ENCODE results near the gene DYRK4. TPM values are rescaled to one million over a fixed set of nuclear protein-coding genes. Genes with fewer than 3 reads are reported as not detected.
"Not testable (repeated sequence)": the region's sequence is repeated elsewhere in the genome, so short reads cannot be mapped to it uniquely, and the experiment has no call there.

The DYRK4 gene, protein sequence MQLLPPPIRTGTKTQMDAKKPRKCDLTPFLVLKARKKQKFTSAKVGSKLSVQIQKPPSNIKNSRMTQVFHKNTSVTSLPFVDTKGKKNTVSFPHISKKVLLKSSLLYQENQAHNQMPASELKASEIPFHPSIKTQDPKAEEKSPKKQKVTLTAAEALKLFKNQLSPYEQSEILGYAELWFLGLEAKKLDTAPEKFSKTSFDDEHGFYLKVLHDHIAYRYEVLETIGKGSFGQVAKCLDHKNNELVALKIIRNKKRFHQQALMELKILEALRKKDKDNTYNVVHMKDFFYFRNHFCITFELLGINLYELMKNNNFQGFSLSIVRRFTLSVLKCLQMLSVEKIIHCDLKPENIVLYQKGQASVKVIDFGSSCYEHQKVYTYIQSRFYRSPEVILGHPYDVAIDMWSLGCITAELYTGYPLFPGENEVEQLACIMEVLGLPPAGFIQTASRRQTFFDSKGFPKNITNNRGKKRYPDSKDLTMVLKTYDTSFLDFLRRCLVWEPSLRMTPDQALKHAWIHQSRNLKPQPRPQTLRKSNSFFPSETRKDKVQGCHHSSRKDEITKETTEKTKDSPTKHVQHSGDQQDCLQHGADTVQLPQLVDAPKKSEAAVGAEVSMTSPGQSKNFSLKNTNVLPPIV
- total RNA-seq = 10 to 100 TPM; 13.0 to 32.6 (median 18.1) TPM

GRCh38 chr12:4562034-4562657 lies at the start of gene DYRK4:
DYRK4 (plus strand) TSS chr12:4562208; CDS start chr12:4562246, 38 bp downstream.
- peaks cover 6 to 15% (median 8%) of the 10 kb centered on the region in 3 donors for H3K4me1 ChIP-seq
- TF ChIP-seq POLR2A (IDR thresholded peaks at IDR 0.05) = no peak
- H3K9me3 ChIP-seq = no peaks in the 10 kb centered on the region
- peaks cover 0 to 16% (median 0%) of the 10 kb centered on the region in 4 donors for H3K27me3 ChIP-seq
- H3K27ac ChIP-seq = no peak within 1 kb of the TSS
- intact Hi-C loops (cut with DNase I) = no loop called here
- 14 to 35% methylated on average over 14 to 21 of the region's 44 CpGs for WGBS, 2 donors
- peak within 1 kb of the TSS in 3 of 4 donors; percentile 23 to 55 (median 36) for H3K4me3 ChIP-seq
- no peaks in the 10 kb centered on the region for H3K36me3 ChIP-seq
- no peak for DNase-seq

- 68 to 76% methylated on average over 5 of the region's 5 CpGs for WGBS, 2 donors
- intact Hi-C loops (cut with DNase I) = no loop called here
- Histone ChIP-seq H3K4me1 (no peaks in the 10 kb centered on the region), H3K36me3 (peaks cover 0 to 73% (median 0%) of the 10 kb centered on the region in 3 donors), H3K27me3 (no peaks in the 10 kb centered on the region), H3K4me3 (no peak overlapping the region), H3K9me3 (no peaks in the 10 kb centered on the region), H3K27ac (no peak overlapping the region)
- DNase-seq = no peak
- TF ChIP-seq, protein P1, sequence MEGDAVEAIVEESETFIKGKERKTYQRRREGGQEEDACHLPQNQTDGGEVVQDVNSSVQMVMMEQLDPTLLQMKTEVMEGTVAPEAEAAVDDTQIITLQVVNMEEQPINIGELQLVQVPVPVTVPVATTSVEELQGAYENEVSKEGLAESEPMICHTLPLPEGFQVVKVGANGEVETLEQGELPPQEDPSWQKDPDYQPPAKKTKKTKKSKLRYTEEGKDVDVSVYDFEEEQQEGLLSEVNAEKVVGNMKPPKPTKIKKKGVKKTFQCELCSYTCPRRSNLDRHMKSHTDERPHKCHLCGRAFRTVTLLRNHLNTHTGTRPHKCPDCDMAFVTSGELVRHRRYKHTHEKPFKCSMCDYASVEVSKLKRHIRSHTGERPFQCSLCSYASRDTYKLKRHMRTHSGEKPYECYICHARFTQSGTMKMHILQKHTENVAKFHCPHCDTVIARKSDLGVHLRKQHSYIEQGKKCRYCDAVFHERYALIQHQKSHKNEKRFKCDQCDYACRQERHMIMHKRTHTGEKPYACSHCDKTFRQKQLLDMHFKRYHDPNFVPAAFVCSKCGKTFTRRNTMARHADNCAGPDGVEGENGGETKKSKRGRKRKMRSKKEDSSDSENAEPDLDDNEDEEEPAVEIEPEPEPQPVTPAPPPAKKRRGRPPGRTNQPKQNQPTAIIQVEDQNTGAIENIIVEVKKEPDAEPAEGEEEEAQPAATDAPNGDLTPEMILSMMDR (IDR thresholded peaks at IDR 0.05) = no peak
- no peak for TF ChIP-seq POLR2A (IDR thresholded peaks at IDR 0.05)
Measured at GRCh38 chr12:4518106-4518728, 43.8 kb upstream of the DYRK4 start.

DNA sequence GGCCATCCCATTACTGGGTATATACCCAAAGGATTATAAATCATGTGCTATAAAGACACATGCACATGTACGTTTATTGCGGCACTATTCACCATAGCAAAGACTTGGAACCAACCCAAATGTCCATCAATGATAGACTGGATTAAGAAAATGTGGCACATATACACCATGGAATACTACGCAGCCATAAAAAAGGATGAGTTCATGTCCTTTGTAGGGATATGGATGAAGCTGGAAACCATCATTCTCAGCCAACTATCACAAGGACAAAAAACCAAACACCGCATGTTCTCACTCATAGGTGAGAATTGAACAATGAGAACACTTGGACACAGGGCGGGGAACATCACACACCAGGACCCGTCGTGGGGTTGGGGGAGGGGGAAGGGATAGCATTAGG lies 38.6 kb upstream of the DYRK4 start:
- 97 to 98% methylated on average over 7 of the region's 7 CpGs for WGBS, 2 donors
- not testable (repeated sequence) for H3K27ac ChIP-seq, H3K9me3 ChIP-seq, H3K4me3 ChIP-seq, H3K4me1 ChIP-seq, H3K27me3 ChIP-seq, DNase-seq
- H3K36me3 ChIP-seq = peaks cover 0 to 79% (median 0%) of the 10 kb centered on the region in 3 donors
- intact Hi-C loops (cut with DNase I) = loop anchor here (5.0 kb wide), 1 partner anchor 101 kb away; no protein-coding TSS in a partner anchor

GRCh38 chr12:4526923-4527546 lies 35.0 kb upstream of the DYRK4 start:
- H3K27me3 ChIP-seq = no peaks in the 10 kb centered on the region
- intact Hi-C loops (cut with DNase I) = no loop called here
- H3K9me3 ChIP-seq = no peaks in the 10 kb centered on the region
- DNase-seq = no peak
- H3K27ac ChIP-seq = no peak overlapping the region
- no peak overlapping the region for H3K4me3 ChIP-seq
- H3K4me1 ChIP-seq = no peaks in the 10 kb centered on the region
- 88 to 96% methylated on average over 2 of the region's 2 CpGs for WGBS, 2 donors
- peaks cover 0 to 88% (median 0%) of the 10 kb centered on the region in 3 donors for H3K36me3 ChIP-seq
- TF ChIP-seq, protein P1 (IDR thresholded peaks at IDR 0.05) = peak in 5 of 6 experiments; percentile 11 to 64 (median 55)
- no peak for TF ChIP-seq POLR2A (IDR thresholded peaks at IDR 0.05)

- H3K27ac ChIP-seq = no peak overlapping the region
- TF ChIP-seq, protein P1 (IDR thresholded peaks at IDR 0.05) = no peak
- TF ChIP-seq POLR2A (IDR thresholded peaks at IDR 0.05) = no peak
- WGBS, 2 donors = 76 to 82% methylated on average over 1 of the region's 1 CpG
- no peaks in the 10 kb centered on the region for H3K27me3 ChIP-seq
- no peak overlapping the region for H3K4me3 ChIP-seq
- intact Hi-C loops (cut with DNase I) = loop anchor here (10.0 kb wide), 1 partner anchor 175 kb away; no protein-coding TSS in a partner anchor
- H3K36me3 ChIP-seq = peaks cover 0 to 88% (median 0%) of the 10 kb centered on the region in 3 donors
- H3K4me1 ChIP-seq = no peaks in the 10 kb centered on the region
- no peak for DNase-seq
- no peaks in the 10 kb centered on the region for H3K9me3 ChIP-seq
Measured at GRCh38 chr12:4530160-4530559, 31.8 kb upstream of the DYRK4 start.
